GM18519 (cell line): Measurements from ENCODE around the gene DENND6B.
"Not testable (repeated sequence)": the region's sequence is repeated elsewhere in the genome, so short reads cannot be mapped to it uniquely, and the experiment has no call there.

ENCODE experiments used
- ATAC-seq: cut with Tn5 transposase; IDR thresholded peaks from one replicate; pipeline ENCODE4 v1.9.1; 2021; ENCODE audit warnings: mild to moderate bottlenecking, moderate library complexity; ENCODE audit not compliant: unreplicated experiment, low FRiP score

The DENND6B gene, protein sequence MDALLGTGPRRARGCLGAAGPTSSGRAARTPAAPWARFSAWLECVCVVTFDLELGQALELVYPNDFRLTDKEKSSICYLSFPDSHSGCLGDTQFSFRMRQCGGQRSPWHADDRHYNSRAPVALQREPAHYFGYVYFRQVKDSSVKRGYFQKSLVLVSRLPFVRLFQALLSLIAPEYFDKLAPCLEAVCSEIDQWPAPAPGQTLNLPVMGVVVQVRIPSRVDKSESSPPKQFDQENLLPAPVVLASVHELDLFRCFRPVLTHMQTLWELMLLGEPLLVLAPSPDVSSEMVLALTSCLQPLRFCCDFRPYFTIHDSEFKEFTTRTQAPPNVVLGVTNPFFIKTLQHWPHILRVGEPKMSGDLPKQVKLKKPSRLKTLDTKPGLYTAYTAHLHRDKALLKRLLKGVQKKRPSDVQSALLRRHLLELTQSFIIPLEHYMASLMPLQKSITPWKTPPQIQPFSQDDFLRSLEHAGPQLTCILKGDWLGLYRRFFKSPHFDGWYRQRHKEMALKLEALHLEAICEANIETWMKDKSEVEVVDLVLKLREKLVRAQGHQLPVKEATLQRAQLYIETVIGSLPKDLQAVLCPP

GRCh38 chr22:50326956-50327710 is at the start of gene DENND6B:
Gene DENND6B (minus strand): TSS chr22:50327012. CDS start chr22:50326988, 24 bp downstream.
- ATAC-seq: peak; percentile 46

GRCh38 chr22:50376085-50376651 is 49.4 kb upstream of the DENND6B start:
- ATAC-seq: no peak

DNA sequence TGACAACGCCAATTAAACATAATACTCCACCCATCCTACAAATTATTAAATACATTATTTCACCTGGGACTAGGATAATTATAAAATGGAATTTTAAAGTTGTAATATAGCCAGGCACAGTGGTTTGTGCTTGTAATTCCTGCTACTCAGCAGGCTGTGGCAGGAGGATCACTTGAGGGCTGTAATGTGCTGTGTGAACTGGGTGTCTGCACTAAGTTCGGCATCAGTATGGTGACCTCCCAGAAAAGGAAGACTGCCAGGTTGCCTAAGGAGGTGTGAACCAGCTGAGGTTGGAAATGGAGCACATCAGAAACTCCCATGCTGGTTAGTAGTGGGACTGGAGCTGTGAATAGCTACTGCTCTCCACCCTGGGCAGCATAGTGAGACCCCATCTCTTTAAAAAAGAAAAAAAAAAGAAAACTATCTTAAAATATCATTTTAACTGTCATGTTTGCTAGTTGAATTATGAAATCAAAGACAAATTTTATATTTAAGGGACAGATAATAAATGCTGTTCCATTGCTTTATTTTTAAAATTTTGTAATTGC is 44.4 kb upstream of the DENND6B start:
- no peak for ATAC-seq

- no peak for ATAC-seq
Measured at GRCh38 chr22:50367778-50368500, 41.1 kb upstream of the DENND6B start.

DNA sequence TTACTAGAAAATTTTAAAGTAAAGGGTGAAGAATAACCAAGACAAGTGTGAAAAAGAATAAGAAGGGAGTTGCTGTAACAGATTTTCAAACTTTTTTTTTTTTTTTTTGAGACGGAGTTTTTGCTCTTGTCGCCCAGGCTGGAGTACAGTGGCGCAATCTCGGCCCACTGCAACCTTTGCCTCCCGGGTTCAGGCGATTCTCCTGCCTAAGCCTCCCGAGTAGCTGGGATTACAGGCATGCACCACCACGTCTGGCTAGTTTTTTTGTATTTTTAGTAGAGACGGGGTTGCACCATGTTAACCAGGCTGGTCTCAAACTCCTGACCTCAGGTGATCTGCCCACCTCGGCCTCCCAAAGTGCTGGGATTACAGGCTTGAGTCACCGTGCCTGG is 37.0 kb upstream of the DENND6B start:
- not testable (repeated sequence) for ATAC-seq

DNA sequence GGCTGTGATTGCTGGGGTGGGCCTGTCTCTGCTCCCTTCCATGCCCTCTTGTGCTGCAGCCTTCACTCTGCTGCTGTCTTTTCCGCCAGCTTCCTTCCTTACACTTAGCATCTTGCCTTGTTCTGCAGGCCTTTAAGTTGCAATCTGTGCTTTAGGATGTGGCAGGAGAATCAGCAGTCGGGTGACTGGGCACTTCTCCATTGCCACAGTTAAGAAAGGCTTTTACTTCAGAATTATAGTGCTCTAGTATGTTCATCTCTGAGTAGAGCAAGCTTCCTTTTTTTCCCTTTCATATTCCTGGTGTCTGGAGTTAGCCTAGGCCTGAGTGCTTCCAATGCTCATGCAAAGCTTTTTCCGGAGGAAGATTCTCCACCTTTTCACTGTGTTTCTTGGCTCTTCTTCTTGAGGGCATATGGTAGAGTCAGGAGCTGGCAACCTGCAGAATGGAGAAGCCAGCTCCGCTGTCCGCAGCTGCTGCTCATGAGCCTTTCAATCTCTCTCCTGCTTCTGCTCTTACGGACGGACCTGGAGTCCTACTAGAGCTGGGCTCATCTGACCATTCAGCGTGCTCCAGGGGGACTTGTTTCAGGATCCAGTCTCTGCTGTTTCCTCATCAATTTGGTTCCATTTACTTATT is 36.5 kb upstream of the DENND6B start:
- ATAC-seq: no peak

DNA sequence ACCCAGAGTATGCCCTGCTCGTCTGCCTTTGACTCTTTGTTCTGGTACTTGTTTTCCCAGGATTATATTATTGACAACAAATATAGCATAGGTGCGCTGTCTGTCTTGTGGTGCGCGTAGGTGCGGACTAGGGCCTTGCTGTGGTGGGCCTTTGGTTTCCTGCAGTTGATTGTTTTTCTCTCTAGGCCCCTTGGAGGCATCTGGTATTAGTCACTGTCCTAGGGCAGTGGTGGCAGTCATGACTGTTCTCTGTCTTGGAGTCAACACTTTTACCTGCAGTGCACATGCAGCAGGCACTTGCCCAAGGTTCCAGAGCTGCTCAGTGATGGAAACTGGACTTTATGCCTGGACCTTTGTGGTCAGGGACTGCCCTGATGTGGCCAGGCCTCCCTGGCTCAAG is 34.9 kb upstream of the DENND6B start:
- ATAC-seq: no peak

GRCh38 chr22:50361222-50361621 is 34.4 kb upstream of the DENND6B start:
- ATAC-seq: no peak

GRCh38 chr22:50360578-50360977 is 33.8 kb upstream of the DENND6B start:
- ATAC-seq: no peak

- no peak for ATAC-seq
Measured at GRCh38 chr22:50357756-50358155, 30.9 kb upstream of the DENND6B start.

DNA sequence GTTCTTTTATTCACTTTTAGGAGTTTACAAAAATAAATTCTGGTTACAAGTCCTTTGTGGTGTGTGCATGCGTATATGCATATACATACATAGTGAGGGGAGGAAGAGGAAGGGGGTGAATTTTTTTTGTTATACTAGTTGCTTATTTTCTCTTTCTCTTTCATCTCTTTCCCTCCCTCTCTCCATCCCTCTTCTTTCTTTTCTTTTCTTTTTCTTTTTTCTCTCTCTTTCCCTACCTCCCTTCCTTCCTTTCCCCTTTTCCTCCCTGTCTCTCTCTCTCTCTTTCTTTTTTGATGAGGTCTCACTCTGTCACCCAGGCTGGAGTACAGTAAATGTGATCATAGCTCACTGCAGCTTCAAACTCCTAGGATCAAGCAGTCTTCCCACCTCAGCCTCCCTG is 30.4 kb upstream of the DENND6B start:
- no peak for ATAC-seq

DNA sequence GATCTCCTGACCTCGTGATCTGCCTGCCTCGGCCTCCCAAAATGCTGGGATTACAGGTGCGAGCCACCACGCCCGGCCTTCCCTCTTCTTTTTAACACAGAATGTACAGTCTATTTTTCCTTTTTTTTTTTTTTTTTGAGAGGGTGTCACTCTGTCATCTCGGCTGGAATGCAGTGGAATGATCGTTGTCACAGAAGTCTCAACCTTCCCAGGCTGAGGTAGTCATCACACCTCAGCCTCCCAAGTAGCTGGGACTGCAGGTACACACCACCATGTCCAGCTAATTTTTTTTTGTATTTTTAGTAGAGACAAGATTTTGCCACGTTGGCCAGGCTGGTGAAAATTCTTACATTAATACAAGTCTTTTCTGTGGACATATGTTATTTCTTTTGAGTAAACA is 29.4 kb upstream of the DENND6B start:
- no peak for ATAC-seq

GRCh38 chr22:50348058-50348457 is 21.2 kb upstream of the DENND6B start:
- no peak for ATAC-seq

DNA sequence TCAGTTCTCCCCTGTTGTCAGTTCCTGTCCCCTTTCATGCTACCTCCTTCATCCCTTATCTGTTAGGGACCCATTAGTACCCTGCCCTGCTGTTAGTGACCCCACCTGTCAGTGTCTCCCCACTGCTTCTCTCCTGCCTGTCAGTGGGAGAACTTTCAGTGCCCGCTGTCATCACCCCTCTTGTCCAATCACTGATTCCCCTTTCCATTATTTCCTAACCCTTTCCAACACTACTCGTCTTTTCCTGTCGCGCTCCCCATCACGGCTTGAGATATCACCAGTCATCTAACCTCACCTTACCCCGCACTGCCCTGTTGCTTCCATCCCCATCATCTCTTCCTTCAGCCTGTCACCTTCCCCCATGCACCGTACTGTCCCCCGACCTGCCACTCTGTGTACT is 20.3 kb upstream of the DENND6B start:
- no peak for ATAC-seq

GRCh38 chr22:50346470-50346869 is 19.7 kb upstream of the DENND6B start:
- ATAC-seq: no peak

DNA sequence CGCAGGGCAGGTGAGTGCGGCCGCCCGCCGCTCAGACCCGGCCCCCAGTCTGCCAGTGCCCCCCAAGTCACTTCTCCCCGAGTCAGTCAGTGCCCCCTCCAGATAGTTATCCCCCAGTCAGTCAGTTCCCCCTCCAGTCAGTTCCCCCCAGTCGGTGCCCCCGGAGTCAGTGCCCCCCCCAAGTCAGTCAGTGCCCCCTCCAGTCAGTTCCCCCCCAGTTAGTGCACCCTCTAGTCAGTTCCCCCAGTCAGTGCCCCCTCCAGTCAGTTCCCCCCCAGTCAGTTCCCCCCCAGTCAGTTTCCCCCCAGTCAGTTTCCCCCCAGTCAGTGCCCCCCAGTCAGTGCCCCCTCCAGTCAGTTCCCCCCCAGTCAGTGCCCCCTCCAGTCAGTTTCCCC is 16.7 kb upstream of the DENND6B start:
- ATAC-seq: no peak

DNA sequence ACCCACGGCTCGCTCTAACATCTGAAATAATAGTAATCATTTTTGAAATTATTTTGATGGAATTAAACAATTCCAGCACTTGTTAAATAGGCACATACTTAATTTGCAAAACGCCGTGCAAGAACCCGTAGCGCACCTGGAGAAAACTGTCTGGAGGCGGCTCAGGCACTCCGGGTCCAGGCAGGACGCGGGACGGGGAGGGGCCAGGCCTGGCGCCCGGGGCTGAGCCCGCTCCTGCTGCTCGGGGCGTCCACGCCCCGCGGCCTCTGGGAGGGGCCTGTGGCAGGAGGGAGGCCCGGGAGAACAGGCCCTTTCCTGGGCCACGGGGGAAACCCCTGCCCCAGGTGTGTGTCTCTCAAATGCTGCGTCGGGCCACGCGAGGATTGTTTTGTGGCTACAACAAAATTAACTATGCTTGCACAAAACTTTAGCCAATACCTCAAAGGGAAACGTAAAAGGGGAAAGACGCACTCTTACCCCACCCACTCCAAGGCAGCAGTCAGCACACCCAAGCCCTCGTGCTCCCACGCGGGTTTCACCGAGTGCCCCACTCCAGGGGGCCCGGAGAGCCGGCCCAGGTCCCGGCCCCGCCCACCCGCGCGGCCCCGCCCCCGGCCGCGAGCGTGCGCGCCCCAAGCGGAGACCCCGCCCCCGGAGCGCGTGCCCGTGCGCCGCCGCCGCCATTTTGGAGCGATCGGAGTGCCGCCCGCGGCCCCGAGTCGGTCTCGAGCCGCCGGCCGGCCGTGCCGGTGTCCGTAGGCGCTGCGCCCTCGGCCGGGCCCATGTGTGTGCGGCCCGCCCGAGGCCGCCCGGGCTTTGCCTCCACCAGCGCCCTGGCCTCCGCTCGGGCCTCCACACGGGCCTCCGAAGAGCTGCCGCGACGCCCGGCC is 16.1 kb upstream of the DENND6B start, which contains the start of gene PPP6R2:
PPP6R2 (plus strand) TSS at position 677 of the 890 bp plus-strand sequence. CDS start 50,582 bp downstream, outside the sequence.
- ATAC-seq: no peak

DNA sequence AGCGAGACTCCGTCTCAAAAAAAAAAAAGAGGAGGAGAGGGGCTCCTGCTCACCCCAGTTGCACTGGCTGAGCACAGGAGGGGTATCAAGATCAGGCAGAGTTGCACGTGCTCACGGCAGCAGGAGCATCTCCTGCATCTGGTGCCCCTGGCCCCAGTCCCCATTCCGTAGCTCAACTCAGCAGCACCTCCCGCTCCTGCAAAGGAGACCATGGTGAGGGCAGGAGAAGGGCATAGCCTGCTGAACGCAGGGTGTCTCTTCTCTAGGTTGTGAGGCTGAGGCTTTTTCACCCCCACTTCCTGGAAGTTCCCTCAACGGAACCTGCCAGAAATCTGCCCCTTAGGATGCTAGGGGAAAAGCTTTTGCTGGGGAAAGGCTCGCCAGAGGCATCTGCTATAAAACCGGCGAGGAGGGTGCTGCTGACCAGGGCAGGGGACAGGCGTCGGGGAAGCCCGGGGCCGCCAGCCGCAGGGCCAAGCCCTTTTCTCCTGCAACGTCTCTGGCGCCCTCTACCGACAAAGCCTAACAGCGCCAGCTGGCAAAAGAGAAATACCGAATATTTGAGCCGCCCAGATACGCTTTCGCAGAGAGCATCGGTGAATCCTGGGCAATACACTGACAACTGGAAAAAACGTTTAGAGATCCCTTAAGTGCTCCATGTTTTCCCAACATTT is 15.3 kb upstream of the DENND6B start:
- no peak for ATAC-seq
